ENCODE results near the gene WDR87.
"Not testable (repeated sequence)": the region's sequence is repeated elsewhere in the genome, so short reads cannot be mapped to it uniquely, and the experiment has no call there.

WDR87 gene

GRCh38 chr19:37931881-37932655 is 25.7 kb upstream of the WDR87 start:
- no peak for FAIRE-seq

GRCh38 chr19:37930416-37930815 is 24.0 kb upstream of the WDR87 start:
- FAIRE-seq (no peak), DNase-seq (ENCODE audit: low spot score) (no peak)

More at GRCh38 chr19:37931881-37932655, 25.7 kb upstream of the WDR87 start:
- no peak for DNase-seq (ENCODE audit: low spot score)

GRCh38 chr19:37929355-37929923 is 23.0 kb upstream of the WDR87 start:
- DNase-seq (ENCODE audit: low spot score) (no peak), FAIRE-seq (no peak)

GRCh38 chr19:37928527-37929286 is 22.3 kb upstream of the WDR87 start:
- no peak for FAIRE-seq

GRCh38 chr19:37926711-37927110 is 20.3 kb upstream of the WDR87 start:
- FAIRE-seq (no peak), DNase-seq (ENCODE audit: low spot score) (no peak)

More at GRCh38 chr19:37928527-37929286, 22.3 kb upstream of the WDR87 start:
- no peak for DNase-seq (ENCODE audit: low spot score)

- FAIRE-seq, result no peak
- no peak for DNase-seq (ENCODE audit: low spot score)
Observed at GRCh38 chr19:37926255-37926654, 19.9 kb upstream of the WDR87 start.

GRCh38 chr19:37925212-37925611 is 18.8 kb upstream of the WDR87 start:
- DNase-seq (ENCODE audit: low spot score) (no peak), FAIRE-seq (no peak)

GRCh38 chr19:37924573-37924972 is 18.2 kb upstream of the WDR87 start:
- not testable (repeated sequence) for FAIRE-seq; DNase-seq (ENCODE audit: low spot score)

- DNase-seq (ENCODE audit: low spot score), result no peak
- FAIRE-seq, result no peak
Observed at GRCh38 chr19:37920591-37921450, 14.4 kb upstream of the WDR87 start.

- no peak for FAIRE-seq
- no peak for DNase-seq (ENCODE audit: low spot score)
Observed at GRCh38 chr19:37914908-37915307, 8.5 kb upstream of the WDR87 start.

GRCh38 chr19:37909661-37910199 is 3.3 kb upstream of the WDR87 start:
- FAIRE-seq (no peak), DNase-seq (ENCODE audit: low spot score) (no peak)

GRCh38 chr19:37907735-37908455 is 1.5 kb upstream of the WDR87 start:
- FAIRE-seq, result no peak

GRCh38 chr19:37906869-37907734 is 708 bp upstream of the WDR87 start, which contains the start of gene SIPA1L3:
Gene SIPA1L3, plus strand, starts transcription at chr19:37907208. Its CDS starts 174,358 bp downstream, at chr19:38081566.
- no peak for FAIRE-seq
- peak; percentile 93 for DNase-seq (ENCODE audit: low spot score)

More at GRCh38 chr19:37907735-37908455, 1.5 kb upstream of the WDR87 start:
- DNase-seq (ENCODE audit: low spot score), result no peak

- no peak for DNase-seq (ENCODE audit: low spot score)
- no peak for FAIRE-seq
Observed at GRCh38 chr19:37903096-37903495, 3.3 kb downstream of the WDR87 start.

GRCh38 chr19:37902668-37903067 is 3.7 kb downstream of the WDR87 start:
- peak; percentile 78 for DNase-seq (ENCODE audit: low spot score)
- FAIRE-seq, result no peak

- FAIRE-seq, result no peak
Observed at GRCh38 chr19:37899966-37900365, 6.4 kb downstream of the WDR87 start.

GRCh38 chr19:37899453-37899852 is 6.9 kb downstream of the WDR87 start:
- no peak for DNase-seq (ENCODE audit: low spot score)
- no peak for FAIRE-seq

More at GRCh38 chr19:37899966-37900365, 6.4 kb downstream of the WDR87 start:
- DNase-seq (ENCODE audit: low spot score), result no peak

GRCh38 chr19:37896180-37896579 is 10.2 kb downstream of the WDR87 start:
- DNase-seq (ENCODE audit: low spot score) (no peak), FAIRE-seq (no peak)

Data from urothelium cell line (cell line).